ENCODE measurements around the gene IL20RA.
"Not testable (repeated sequence)": the region's sequence is repeated elsewhere in the genome, so short reads cannot be mapped to it uniquely, and the experiment has no call there.

The IL20RA gene

GRCh38 chr6:136977075-136977474 lies 67.7 kb downstream of the IL20RA start:
- in situ Hi-C loops (cut with HindIII; ENCODE audit: low sequenced_read_pairs) = no loop called here

GRCh38 chr6:136975089-136975715 lies 69.6 kb downstream of the IL20RA start:
- in situ Hi-C loops (cut with HindIII; ENCODE audit: low sequenced_read_pairs) = no loop called here

DNA sequence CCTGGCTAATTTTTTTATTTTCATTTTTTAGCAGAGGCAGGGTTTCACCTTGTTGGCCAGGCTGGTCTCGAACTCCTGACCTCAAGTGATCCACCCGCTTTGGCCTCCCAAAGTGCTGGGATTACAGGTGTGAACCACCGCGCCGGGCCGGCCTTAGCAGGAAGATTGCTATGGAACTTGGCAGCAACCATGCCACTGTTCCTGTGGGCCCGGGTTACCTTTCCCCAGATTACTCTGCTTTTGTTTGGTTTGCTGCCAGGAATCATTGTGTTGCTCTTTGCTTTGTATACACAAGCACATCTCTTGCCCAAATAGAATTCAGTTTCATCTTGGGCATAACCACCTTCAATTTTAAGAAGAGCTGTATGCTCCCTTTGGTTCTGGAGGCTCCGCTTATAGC lies 71.0 kb downstream of the IL20RA start:
- in situ Hi-C loops (cut with HindIII; ENCODE audit: low sequenced_read_pairs) = not testable (repeated sequence)

GRCh38 chr6:136971609-136972008 lies 73.2 kb downstream of the IL20RA start:
- in situ Hi-C loops (cut with HindIII; ENCODE audit: low sequenced_read_pairs) = no loop called here

GRCh38 chr6:136969930-136970329 lies 74.8 kb downstream of the IL20RA start:
- in situ Hi-C loops (cut with HindIII; ENCODE audit: low sequenced_read_pairs) = no loop called here

- in situ Hi-C loops (cut with HindIII; ENCODE audit: low sequenced_read_pairs) = no loop called here
These were observed 75.3 kb downstream of the IL20RA start for GRCh38 chr6:136969433-136969832.

DNA sequence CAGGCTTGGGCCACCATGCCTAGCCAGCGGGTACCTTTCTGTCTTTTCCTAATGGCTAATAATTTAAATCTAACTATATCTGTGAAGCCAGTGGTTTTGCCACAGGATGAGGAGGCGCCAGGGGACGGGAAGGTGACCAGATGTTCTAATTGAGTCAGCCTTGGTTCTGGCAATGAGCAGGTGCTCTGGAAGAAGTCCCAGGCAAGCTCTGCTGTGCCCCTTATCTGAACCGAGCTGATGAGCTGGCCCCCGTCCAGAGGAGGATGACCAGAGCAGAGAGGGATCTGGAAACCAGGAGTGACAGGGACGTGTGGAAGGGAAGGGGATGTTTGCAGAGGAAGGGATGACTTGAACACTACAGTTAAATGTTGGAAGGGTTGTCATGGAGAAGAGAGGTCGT lies 75.9 kb downstream of the IL20RA start:
- in situ Hi-C loops (cut with HindIII; ENCODE audit: low sequenced_read_pairs) = no loop called here

DNA sequence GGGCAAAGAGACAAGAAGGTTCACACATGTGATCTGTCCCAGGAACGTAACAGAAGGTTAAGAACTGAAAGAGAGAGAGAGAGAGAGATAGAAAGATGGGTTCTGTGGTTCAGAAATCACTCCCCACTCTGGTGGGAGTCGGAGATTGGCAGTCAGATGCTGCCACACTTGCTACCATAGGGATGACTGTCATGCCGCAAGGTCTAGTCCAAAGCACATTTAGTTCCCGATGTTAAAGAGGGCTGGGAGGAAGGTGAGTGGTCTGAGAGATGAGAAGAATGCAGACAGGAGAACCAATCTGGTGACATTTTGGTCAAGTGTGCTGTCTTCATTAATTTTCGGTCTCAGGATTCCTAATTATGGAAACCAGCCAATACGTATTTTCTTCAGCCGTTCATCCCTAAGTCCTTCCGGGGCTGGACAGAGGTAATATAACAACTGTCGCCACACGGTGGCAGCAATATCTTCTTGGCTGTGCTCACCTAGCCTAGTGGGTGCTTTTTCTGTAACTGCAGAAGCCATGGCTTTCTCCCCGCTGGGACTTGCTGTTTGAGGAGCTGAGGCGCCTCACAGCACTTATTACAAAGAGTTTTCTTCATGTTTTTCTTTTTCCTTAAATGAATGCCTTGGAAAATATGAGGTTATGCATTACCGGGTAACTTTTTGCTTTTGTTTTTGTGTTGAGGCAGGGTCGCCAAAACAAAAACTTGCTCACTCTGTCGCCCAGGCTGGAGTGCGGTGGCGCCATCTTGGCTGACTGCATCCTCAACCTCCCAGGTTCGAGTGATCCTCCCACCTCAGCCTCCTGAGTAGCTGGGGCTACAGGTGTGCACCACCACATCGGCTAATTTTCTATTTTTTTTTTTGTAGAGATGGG lies 76.7 kb downstream of the IL20RA start:
- in situ Hi-C loops (cut with HindIII; ENCODE audit: low sequenced_read_pairs) = no loop called here

DNA sequence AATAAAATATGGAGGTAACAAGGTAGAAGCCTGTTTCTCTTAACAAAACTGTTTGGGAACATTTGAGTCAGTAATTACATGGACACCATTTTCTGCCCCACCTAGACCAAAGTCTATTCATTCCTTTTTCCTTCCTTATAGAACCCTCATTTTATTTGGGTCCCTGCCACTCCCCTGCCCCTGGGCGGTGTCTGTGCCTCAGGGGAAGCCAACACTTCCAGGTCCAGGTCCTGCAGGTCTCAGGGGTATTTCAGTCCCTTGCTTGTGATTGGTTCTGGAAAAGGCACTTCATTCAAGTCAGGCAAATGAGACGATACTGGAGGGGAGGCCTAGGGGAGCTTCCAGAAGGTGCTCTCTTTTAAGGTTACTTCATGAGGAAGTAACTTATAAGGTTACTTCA lies 80.4 kb downstream of the IL20RA start:
- in situ Hi-C loops (cut with HindIII; ENCODE audit: low sequenced_read_pairs) = no loop called here

- in situ Hi-C loops (cut with HindIII; ENCODE audit: low sequenced_read_pairs) = no loop called here
These were observed 81.5 kb downstream of the IL20RA start for GRCh38 chr6:136963259-136963658.

DNA sequence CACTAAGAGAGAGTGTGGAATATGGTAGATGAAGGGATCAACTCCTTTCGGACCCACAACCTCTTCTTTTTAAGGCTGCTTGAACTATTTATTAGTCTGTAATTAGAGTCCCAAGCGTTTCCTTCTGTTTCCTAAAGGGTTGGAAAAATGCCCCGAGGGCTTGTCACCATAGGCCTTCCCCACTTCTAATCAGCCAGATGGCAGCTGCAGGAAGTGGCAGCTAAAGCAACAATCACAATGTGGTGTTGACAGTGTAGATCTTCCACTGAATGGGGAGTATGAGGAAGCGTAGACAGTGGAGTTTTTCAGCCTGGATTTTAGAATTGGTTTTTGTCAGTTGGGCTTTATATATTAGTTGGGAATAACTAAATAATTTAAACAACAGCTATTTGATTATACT lies 82.1 kb downstream of the IL20RA start:
- in situ Hi-C loops (cut with HindIII; ENCODE audit: low sequenced_read_pairs) = no loop called here

DNA sequence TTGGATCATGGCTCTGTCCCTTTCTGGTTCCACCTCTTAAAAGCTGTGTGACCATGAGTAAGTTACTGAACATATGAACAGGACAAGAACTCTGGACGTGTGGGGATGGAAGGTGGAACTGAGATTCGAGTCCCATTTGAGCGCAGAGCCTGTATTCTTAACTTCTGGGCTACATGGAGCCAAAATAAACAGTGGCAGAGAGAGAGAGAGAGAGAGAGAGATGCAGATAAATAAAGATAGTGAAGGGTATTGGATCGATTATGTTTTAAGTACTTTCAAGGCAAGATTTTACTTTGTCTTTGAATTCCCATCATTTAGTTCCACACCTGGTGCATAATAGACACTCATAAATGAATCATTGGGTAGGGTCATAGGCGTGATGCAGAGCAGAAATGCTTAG lies 82.9 kb downstream of the IL20RA start:
- in situ Hi-C loops (cut with HindIII; ENCODE audit: low sequenced_read_pairs) = no loop called here

DNA sequence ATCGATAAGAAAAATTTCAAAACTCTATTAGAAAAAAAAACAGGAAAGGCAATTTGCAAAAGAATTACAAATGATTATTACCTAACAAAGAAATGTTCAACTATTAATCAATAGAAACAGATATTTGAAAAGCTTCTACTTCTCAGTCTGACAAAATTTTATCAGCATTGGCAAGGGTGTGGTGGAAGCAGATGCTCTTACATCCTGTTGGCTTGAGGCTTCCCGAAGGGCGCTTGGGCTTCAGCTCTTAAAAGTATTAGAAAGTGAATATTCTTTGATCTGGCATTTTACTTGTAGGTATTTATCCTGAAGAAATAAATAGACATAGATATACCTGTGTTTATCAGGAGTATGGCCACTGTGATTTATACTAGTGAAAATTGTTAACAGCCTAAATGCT lies 84.0 kb downstream of the IL20RA start:
- in situ Hi-C loops (cut with HindIII; ENCODE audit: low sequenced_read_pairs) = no loop called here

GRCh38 chr6:136959935-136960334 lies 84.8 kb downstream of the IL20RA start:
- in situ Hi-C loops (cut with HindIII; ENCODE audit: low sequenced_read_pairs) = not testable (repeated sequence)

GRCh38 chr6:136959471-136959891 lies 85.3 kb downstream of the IL20RA start:
- in situ Hi-C loops (cut with HindIII; ENCODE audit: low sequenced_read_pairs) = no loop called here

- in situ Hi-C loops (cut with HindIII; ENCODE audit: low sequenced_read_pairs) = no loop called here
These were observed 86.6 kb downstream of the IL20RA start for GRCh38 chr6:136958168-136958567.

GRCh38 chr6:136956590-136957544 lies 87.9 kb downstream of the IL20RA start:
- in situ Hi-C loops (cut with HindIII; ENCODE audit: low sequenced_read_pairs) = no loop called here

DNA sequence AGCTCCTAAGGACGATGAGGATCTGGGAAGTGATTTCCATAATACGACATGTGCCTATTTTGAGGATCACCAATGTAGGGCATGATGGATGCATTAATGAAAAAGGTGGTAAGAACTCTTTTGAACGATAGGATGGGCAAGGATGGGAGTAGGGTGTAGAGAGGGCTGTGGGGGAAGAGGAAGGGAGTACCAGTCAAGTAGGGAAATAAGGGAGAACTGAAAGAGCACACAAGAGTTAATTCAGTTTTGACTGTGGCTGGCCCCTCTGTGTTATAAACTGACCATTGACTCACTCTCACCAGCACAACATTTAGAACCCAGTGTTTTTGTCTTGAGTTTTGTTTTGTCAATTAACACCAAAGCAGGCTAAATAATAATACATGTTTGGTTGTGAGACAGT lies 89.6 kb downstream of the IL20RA start:
- in situ Hi-C loops (cut with HindIII; ENCODE audit: low sequenced_read_pairs) = no loop called here

DNA sequence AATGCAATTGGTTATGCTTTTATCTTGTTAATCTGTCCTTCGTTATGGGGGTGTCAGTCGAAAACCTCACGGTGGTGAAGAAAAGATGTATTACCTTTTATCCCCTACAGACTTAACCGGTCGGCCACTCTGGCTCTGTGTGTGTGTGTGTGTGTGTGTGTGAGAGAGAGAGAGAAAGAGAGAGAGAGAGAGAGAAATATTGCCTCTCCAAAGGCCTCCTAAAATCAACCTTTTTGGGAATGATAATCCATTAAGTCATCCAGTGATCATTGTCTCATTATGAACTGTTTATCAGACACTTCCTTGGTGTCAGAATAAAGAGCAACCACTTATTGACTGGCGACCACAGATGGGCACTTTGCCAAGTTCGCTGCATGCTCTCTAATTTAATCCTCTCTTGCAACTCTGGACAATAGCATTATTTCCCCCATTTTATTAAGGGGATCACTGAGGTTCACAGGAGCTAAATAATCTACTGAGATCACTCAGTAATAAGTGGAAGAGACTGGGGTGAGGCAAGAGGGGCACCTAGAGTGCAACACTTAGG lies 92.0 kb downstream of the IL20RA start:
- in situ Hi-C loops (cut with HindIII; ENCODE audit: low sequenced_read_pairs) = no loop called here

GRCh38 chr6:136950436-136951126 lies 94.2 kb downstream of the IL20RA start:
- in situ Hi-C loops (cut with HindIII; ENCODE audit: low sequenced_read_pairs) = no loop called here

Measured in DLD1 (cell line).